WTC11 (cell line): ENCODE data around the gene GFOD2. TPM values are rescaled to one million over a fixed set of nuclear protein-coding genes. Genes with fewer than 3 reads are reported as not detected.

Experiments used
- ATAC-seq: fragments of 200-7000 bp; cut with Tn5 transposase; 2 replicates; pipeline ENCODE4 v1.10.0; 2021; ENCODE audit warnings: mild to moderate bottlenecking, moderate library complexity
- CTCF ChIA-PET: fragments of 300-600 bp; sonication (Branson Sonifier 250); formaldehyde crosslinking; loops from one replicate; lab custom pipeline; 2021; ENCODE audit warnings: antibody characterized with exemption; lab: Charles Lee
- POLR2A ChIA-PET: fragments of 350-600 bp; sonication (Branson Sonifier 250); formaldehyde crosslinking; loops from one replicate; lab custom pipeline; 2021; ENCODE audit warnings: antibody characterized with exemption; lab: Charles Lee
- DNase-seq: peaks from one replicate; pipeline ENCODE4 v3.0.0; 2021; ENCODE audit warnings: low spot score
- H3K27ac Mint-ChIP-seq: 2 replicates; pipeline ENCODE4 v1.8.0; 2021; ENCODE audit warnings: mixed read lengths
- H3K27me3 Mint-ChIP-seq: 2 replicates; pipeline ENCODE4 v1.8.0; 2021; ENCODE audit warnings: low read depth, mild to moderate bottlenecking, moderate library complexity, mixed read lengths
- H3K36me3 Mint-ChIP-seq: 2 replicates; pipeline ENCODE4 v1.8.0; 2021; ENCODE audit warnings: mixed read lengths
- H3K4me1 Mint-ChIP-seq: 2 replicates; pipeline ENCODE4 v1.8.0; 2022; ENCODE audit warnings: mixed read lengths
- H3K4me3 Mint-ChIP-seq: 2 replicates; pipeline ENCODE4 v1.8.0; 2021; ENCODE audit warnings: mild to moderate bottlenecking, moderate library complexity, mixed read lengths
- H3K9me3 Mint-ChIP-seq: 2 replicates; pipeline ENCODE4 v1.8.0; 2021; ENCODE audit warnings: mixed read lengths
- CREB1 ChIP-seq: sonication (generic); formaldehyde crosslinking; IDR thresholded peaks from 2 replicates; pipeline ENCODE4 v1.8.0; 2023; ENCODE audit warnings: mild to moderate bottlenecking, missing genetic modification reagents
- ELF4 ChIP-seq: sonication (generic); formaldehyde crosslinking; IDR thresholded peaks from 2 replicates; pipeline ENCODE4 v1.8.1; 2022; ENCODE audit warnings: low read depth, mild to moderate bottlenecking, moderate library complexity, missing genetic modification reagents
- EMX1 ChIP-seq: fragments of 250-450 bp; sonication (Bioruptor Pico); IDR thresholded peaks from 2 replicates; pipeline ENCODE4 v1.8.0; 2021; ENCODE audit warnings: mild to moderate bottlenecking
- FOXK1 ChIP-seq: sonication (generic); formaldehyde crosslinking; IDR thresholded peaks from 2 replicates; pipeline ENCODE4 v1.8.0; 2022; ENCODE audit warnings: mild to moderate bottlenecking, moderate library complexity, missing genetic modification reagents
- GABPB1 ChIP-seq: sonication (generic); formaldehyde crosslinking; IDR thresholded peaks from 2 replicates; pipeline ENCODE4 v1.8.1; 2023; ENCODE audit warnings: mild to moderate bottlenecking, missing genetic modification reagents
- GRHL2 ChIP-seq: fragments of 250-450 bp; sonication (Bioruptor Pico); IDR thresholded peaks from 2 replicates; pipeline ENCODE4 v1.8.0; 2022; ENCODE audit warnings: mild to moderate bottlenecking, moderate library complexity; ENCODE audit not compliant: insufficient replicate concordance, severe bottlenecking
- JUN ChIP-seq: sonication (generic); formaldehyde crosslinking; IDR thresholded peaks from 2 replicates; pipeline ENCODE4 v1.8.0; 2023; ENCODE audit warnings: mild to moderate bottlenecking, missing genetic modification reagents
- MYBL2 ChIP-seq: sonication (generic); formaldehyde crosslinking; IDR thresholded peaks from 2 replicates; pipeline ENCODE4 v1.8.1; 2023; ENCODE audit warnings: mild to moderate bottlenecking, moderate library complexity, missing genetic modification reagents
- NFATC4 ChIP-seq: fragments of 250-450 bp; sonication (Bioruptor Pico); IDR thresholded peaks from 2 replicates; pipeline ENCODE4 v1.9.0; 2021; ENCODE audit warnings: mild to moderate bottlenecking
- NR1H2 ChIP-seq: sonication (generic); formaldehyde crosslinking; IDR thresholded peaks from 2 replicates; pipeline ENCODE4 v1.9.0; 2021; ENCODE audit warnings: mild to moderate bottlenecking, moderate library complexity, missing genetic modification reagents
- NR3C1 ChIP-seq: sonication (generic); formaldehyde crosslinking; conservative IDR thresholded peaks from 2 replicates; pipeline ENCODE4 v1.8.1; 2023; ENCODE audit warnings: low read depth, mild to moderate bottlenecking, missing genetic modification reagents
- RORB ChIP-seq: fragments of 250-450 bp; sonication (Bioruptor Pico); IDR thresholded peaks from 2 replicates; pipeline ENCODE4 v1.9.0; 2021; ENCODE audit warnings: mild to moderate bottlenecking
- SMAD3 ChIP-seq: sonication (generic); formaldehyde crosslinking; IDR thresholded peaks from 2 replicates; pipeline ENCODE4 v1.8.0; 2022; ENCODE audit warnings: missing genetic modification reagents, mild to moderate bottlenecking, borderline replicate concordance
- TCF7 ChIP-seq: sonication (generic); formaldehyde crosslinking; IDR thresholded peaks from 2 replicates; pipeline ENCODE4 v1.8.0; 2022; ENCODE audit warnings: mild to moderate bottlenecking, low read depth, missing genetic modification reagents, moderate library complexity
- ZNF671 ChIP-seq: fragments of 250-450 bp; sonication (Bioruptor Pico); IDR thresholded peaks from 2 replicates; pipeline ENCODE4 v1.8.0; 2021; ENCODE audit warnings: mild to moderate bottlenecking
- total RNA-seq: library from RNA; stranded (reverse); gene quantifications from 3 replicates; pipeline ENCODE4 v1.2.3, GENCODE V29; 2021
- TF ChIP-seq, protein P1 (sequence below): sonication (generic); formaldehyde crosslinking; IDR thresholded peaks from 2 replicates; pipeline ENCODE4 v1.8.1; 2022; ENCODE audit warnings: missing genetic modification reagents, borderline replicate concordance
- TF ChIP-seq, protein P2 (sequence below): sonication (generic); formaldehyde crosslinking; IDR thresholded peaks from 2 replicates; pipeline ENCODE4 v1.8.1; 2022; ENCODE audit warnings: mild to moderate bottlenecking, missing genetic modification reagents, moderate library complexity, borderline replicate concordance
- TF ChIP-seq, protein P3 (sequence below): fragments of 250-450 bp; sonication (Bioruptor Pico); IDR thresholded peaks from 2 replicates; pipeline ENCODE4 v2.1.2; 2022; ENCODE audit warnings: mild to moderate bottlenecking, moderate library complexity
- TF ChIP-seq, protein P4 (sequence below): sonication (generic); formaldehyde crosslinking; IDR thresholded peaks from 2 replicates; pipeline ENCODE4 v1.8.1; 2022; ENCODE audit warnings: low read depth, mild to moderate bottlenecking, moderate library complexity, missing genetic modification reagents, borderline replicate concordance
- TF ChIP-seq, protein P5 (sequence below): sonication (generic); formaldehyde crosslinking; IDR thresholded peaks from 2 replicates; pipeline ENCODE4 v1.8.0; 2022; ENCODE audit warnings: mild to moderate bottlenecking, missing genetic modification reagents
- TF ChIP-seq, protein P6 (sequence below): fragments of 250-450 bp; sonication (Bioruptor Pico); IDR thresholded peaks from 2 replicates; pipeline ENCODE4 v1.9.0; 2021; ENCODE audit warnings: mild to moderate bottlenecking
- TF ChIP-seq, protein P7 (sequence below): sonication (generic); formaldehyde crosslinking; IDR thresholded peaks from 2 replicates; pipeline ENCODE4 v1.8.1; 2023; ENCODE audit warnings: mild to moderate bottlenecking, missing genetic modification reagents, moderate library complexity
- TF ChIP-seq, protein P8 (sequence below): fragments of 250-450 bp; sonication (Bioruptor Pico); IDR thresholded peaks from 2 replicates; pipeline ENCODE4 v1.9.0; 2021; ENCODE audit warnings: mild to moderate bottlenecking
- TF ChIP-seq, protein P9 (sequence below): sonication (generic); formaldehyde crosslinking; conservative IDR thresholded peaks from 2 replicates; pipeline ENCODE4 v1.8.1; 2022; ENCODE audit warnings: mild to moderate bottlenecking, missing genetic modification reagents

Gene GFOD2
- total RNA-seq, 1 experiment from 2014 or later = 29.5 TPM

DNA sequence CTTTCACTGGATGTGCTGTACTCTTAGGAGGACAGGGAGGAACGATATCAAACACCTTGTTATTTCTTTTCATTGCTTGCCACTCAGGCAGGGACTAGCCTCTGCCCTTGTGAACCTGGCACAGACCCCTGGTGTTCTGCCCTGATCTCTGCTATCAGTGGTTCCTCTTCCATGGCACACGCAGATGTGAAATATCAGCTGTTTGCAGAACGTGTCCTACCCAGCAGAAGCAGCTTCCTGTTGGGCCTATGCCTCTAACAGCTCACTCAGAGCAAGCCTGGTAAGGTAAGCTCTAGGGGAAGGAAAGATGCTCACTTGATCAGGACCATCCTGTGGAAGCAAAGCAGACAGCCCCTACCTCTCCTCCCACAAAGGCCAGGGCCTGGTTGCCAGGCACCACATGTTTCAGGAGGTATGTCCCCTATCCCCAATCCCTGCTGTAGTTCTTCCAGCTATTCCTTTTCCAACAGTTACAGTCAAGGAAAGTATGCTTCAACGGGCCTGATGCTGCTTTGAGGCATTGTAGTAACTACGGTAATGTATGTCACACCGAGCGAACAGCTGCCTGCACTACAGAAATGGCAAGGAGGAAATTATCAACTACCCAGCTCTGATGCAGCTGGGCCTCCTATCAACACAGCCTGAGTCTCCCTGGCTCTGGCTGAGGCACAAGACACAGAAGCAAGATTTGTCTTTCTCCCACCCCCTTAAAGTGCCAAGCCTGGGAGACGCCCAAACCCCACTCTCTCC is 41.3 kb upstream of the GFOD2 start (continued):
- TF ChIP-seq, protein P1, sequence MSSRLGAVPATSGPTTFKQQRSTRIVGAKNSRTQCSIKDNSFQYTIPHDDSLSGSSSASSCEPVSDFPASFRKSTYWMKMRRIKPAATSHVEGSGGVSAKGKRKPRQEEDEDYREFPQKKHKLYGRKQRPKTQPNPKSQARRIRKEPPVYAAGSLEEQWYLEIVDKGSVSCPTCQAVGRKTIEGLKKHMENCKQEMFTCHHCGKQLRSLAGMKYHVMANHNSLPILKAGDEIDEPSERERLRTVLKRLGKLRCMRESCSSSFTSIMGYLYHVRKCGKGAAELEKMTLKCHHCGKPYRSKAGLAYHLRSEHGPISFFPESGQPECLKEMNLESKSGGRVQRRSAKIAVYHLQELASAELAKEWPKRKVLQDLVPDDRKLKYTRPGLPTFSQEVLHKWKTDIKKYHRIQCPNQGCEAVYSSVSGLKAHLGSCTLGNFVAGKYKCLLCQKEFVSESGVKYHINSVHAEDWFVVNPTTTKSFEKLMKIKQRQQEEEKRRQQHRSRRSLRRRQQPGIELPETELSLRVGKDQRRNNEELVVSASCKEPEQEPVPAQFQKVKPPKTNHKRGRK = no peak
- no peak for TF ChIP-seq GABPB1 (CRISPR knock-in tag)
- no peak for TF ChIP-seq NFATC4
- TF ChIP-seq SMAD3 (CRISPR knock-in tag) = no peak
- TF ChIP-seq, protein P2, sequence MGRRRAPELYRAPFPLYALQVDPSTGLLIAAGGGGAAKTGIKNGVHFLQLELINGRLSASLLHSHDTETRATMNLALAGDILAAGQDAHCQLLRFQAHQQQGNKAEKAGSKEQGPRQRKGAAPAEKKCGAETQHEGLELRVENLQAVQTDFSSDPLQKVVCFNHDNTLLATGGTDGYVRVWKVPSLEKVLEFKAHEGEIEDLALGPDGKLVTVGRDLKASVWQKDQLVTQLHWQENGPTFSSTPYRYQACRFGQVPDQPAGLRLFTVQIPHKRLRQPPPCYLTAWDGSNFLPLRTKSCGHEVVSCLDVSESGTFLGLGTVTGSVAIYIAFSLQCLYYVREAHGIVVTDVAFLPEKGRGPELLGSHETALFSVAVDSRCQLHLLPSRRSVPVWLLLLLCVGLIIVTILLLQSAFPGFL (CRISPR knock-in tag) = no peak
- TF ChIP-seq JUN = no peak
- TF ChIP-seq NR3C1 (CRISPR knock-in tag) = no peak
- no peak for TF ChIP-seq FOXK1
- TF ChIP-seq, protein P3, sequence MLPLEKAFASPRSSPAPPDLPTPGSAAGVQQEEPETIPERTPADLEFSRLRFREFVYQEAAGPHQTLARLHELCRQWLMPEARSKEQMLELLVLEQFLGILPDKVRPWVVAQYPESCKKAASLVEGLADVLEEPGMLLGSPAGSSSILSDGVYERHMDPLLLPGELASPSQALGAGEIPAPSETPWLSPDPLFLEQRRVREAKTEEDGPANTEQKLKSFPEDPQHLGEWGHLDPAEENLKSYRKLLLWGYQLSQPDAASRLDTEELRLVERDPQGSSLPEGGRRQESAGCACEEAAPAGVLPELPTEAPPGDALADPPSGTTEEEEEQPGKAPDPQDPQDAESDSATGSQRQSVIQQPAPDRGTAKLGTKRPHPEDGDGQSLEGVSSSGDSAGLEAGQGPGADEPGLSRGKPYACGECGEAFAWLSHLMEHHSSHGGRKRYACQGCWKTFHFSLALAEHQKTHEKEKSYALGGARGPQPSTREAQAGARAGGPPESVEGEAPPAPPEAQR = no peak
- TF ChIP-seq NR1H2 = no peak
- TF ChIP-seq, protein P4, sequence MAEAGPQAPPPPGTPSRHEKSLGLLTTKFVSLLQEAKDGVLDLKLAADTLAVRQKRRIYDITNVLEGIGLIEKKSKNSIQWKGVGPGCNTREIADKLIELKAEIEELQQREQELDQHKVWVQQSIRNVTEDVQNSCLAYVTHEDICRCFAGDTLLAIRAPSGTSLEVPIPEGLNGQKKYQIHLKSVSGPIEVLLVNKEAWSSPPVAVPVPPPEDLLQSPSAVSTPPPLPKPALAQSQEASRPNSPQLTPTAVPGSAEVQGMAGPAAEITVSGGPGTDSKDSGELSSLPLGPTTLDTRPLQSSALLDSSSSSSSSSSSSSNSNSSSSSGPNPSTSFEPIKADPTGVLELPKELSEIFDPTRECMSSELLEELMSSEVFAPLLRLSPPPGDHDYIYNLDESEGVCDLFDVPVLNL (CRISPR knock-in tag) = no peak
- TF ChIP-seq ELF4 = no peak
- TF ChIP-seq ZNF671 (CRISPR knock-in tag) = no peak
- TF ChIP-seq, protein P5, sequence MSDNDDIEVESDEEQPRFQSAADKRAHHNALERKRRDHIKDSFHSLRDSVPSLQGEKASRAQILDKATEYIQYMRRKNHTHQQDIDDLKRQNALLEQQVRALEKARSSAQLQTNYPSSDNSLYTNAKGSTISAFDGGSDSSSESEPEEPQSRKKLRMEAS = no peak

DNA sequence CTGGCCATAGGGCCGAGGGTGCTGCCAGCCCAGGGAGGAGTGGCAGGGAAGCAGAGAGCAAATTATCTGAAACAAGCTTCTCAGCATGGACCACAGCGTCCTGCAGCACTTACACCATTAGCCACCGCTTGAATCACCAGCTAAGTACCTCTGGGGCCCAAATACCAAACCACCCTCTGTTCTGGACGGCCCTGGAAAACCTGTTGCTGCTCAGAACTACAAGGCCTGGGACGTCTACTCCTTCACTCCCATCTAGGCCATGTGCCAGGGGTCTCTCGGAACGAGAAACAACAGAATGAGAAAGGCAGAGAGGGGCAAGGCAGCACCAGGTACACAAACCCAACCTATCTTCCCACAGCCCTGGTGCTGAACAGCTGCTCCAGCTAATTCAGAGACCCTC is 39.9 kb upstream of the GFOD2 start:
- TF ChIP-seq MYBL2 (CRISPR knock-in tag) (no peak), GRHL2 (CRISPR knock-in tag) (no peak), TCF7 (no peak), RORB (CRISPR knock-in tag) (no peak), EMX1 (CRISPR knock-in tag) (no peak), CREB1 (CRISPR knock-in tag) (no peak)
- TF ChIP-seq, protein P6, sequence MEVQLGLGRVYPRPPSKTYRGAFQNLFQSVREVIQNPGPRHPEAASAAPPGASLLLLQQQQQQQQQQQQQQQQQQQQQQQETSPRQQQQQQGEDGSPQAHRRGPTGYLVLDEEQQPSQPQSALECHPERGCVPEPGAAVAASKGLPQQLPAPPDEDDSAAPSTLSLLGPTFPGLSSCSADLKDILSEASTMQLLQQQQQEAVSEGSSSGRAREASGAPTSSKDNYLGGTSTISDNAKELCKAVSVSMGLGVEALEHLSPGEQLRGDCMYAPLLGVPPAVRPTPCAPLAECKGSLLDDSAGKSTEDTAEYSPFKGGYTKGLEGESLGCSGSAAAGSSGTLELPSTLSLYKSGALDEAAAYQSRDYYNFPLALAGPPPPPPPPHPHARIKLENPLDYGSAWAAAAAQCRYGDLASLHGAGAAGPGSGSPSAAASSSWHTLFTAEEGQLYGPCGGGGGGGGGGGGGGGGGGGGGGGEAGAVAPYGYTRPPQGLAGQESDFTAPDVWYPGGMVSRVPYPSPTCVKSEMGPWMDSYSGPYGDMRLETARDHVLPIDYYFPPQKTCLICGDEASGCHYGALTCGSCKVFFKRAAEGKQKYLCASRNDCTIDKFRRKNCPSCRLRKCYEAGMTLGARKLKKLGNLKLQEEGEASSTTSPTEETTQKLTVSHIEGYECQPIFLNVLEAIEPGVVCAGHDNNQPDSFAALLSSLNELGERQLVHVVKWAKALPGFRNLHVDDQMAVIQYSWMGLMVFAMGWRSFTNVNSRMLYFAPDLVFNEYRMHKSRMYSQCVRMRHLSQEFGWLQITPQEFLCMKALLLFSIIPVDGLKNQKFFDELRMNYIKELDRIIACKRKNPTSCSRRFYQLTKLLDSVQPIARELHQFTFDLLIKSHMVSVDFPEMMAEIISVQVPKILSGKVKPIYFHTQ (CRISPR knock-in tag) = no peak
- TF ChIP-seq, protein P7, sequence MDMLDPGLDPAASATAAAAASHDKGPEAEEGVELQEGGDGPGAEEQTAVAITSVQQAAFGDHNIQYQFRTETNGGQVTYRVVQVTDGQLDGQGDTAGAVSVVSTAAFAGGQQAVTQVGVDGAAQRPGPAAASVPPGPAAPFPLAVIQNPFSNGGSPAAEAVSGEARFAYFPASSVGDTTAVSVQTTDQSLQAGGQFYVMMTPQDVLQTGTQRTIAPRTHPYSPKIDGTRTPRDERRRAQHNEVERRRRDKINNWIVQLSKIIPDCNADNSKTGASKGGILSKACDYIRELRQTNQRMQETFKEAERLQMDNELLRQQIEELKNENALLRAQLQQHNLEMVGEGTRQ (CRISPR knock-in tag) = no peak
- TF ChIP-seq, protein P8, sequence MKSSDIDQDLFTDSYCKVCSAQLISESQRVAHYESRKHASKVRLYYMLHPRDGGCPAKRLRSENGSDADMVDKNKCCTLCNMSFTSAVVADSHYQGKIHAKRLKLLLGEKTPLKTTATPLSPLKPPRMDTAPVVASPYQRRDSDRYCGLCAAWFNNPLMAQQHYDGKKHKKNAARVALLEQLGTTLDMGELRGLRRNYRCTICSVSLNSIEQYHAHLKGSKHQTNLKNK = no peak
- TF ChIP-seq, protein P9, sequence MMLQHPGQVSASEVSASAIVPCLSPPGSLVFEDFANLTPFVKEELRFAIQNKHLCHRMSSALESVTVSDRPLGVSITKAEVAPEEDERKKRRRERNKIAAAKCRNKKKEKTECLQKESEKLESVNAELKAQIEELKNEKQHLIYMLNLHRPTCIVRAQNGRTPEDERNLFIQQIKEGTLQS = no peak
- H3K4me1 Mint-ChIP-seq = no peaks in the 10 kb centered on the region
- H3K4me3 Mint-ChIP-seq = no peak overlapping the region

More for the DNA sequence above, 39.9 kb upstream of the GFOD2 start:
- Mint-ChIP-seq H3K27me3 (no peaks in the 10 kb centered on the region), H3K9me3 (no peaks in the 10 kb centered on the region), H3K27ac (0 out of 2 replicates have a peak overlapping the region, but pooled peaks have one; percentile 45), H3K36me3 (no peaks in the 10 kb centered on the region; the same call in 1 of the 2 replicates)
- POLR2A ChIA-PET = no interaction called here
- DNase-seq = no peak
- no peak for ATAC-seq
- CTCF ChIA-PET = interaction anchor here (1.4 to 2.8 kb wide), 2 partner anchors 58 to 125 kb away, joined by 4 to 8 read pairs; no protein-coding TSS in a partner anchor
